Lower leg skin (tissue), 4 donors: ENCODE measurements around the gene SLC4A2. TPM values are rescaled to one million over a fixed set of nuclear protein-coding genes. Genes with fewer than 3 reads are reported as not detected.

ENCODE experiments used
- DNase-seq, 2 donors: peaks; one replicate each; pipeline ENCODE4 v3.0.0-alpha.2; 2019; ENCODE audit warnings: low spot score in 2 of 2
- H3K4me3 ChIP-seq: fragments of 200-600 bp; sonication (generic); 2 replicates; pipeline ENCODE4 v1.5.1; 2017; ENCODE audit warnings: mild to moderate bottlenecking, low read depth; ENCODE audit not compliant: poor library complexity, severe bottlenecking
- POLR2A ChIP-seq, 2 donors: fragments of 450-650 bp; IDR thresholded peaks; one replicate each; pipeline ENCODE4 v1.6.1; 2016 to 2017; ENCODE audit warnings: antibody characterized with exemption in 2 of 2, mild to moderate bottlenecking in 1 of 2, moderate library complexity in 1 of 2
- WGBS, 2 donors: methylation state at CpG; one replicate each; pipeline ENCODE4 v1.1.5; 2018; 5-methylcytosine and 5-hydroxymethylcytosine counted together
- intact Hi-C: fragments of 100-400 bp; cut with DNase I; formaldehyde crosslinking; loops from one replicate; pipeline ENCODE4 v1.15.0; 2023; ENCODE audit warnings: low total_unique reads
- total RNA-seq, 4 donors: library from RNA; depleted of rRNA; stranded (reverse); fragments of >200 nt; gene quantifications; one replicate each; pipeline ENCODE4 v1.1.0, GENCODE V29; 2016
- TF ChIP-seq, protein P1 (sequence below), 3 donors: fragments of 450-650 bp; IDR thresholded peaks; one replicate each; pipeline ENCODE4 v1.5.1; 2016; ENCODE audit warnings: antibody characterized with exemption in 3 of 3, mild to moderate bottlenecking in 3 of 3, moderate library complexity in 2 of 3

Gene SLC4A2
- total RNA-seq, 4 donors from 2014 or later, result 56.3 to 83.5 (median 67.7) TPM

DNA sequence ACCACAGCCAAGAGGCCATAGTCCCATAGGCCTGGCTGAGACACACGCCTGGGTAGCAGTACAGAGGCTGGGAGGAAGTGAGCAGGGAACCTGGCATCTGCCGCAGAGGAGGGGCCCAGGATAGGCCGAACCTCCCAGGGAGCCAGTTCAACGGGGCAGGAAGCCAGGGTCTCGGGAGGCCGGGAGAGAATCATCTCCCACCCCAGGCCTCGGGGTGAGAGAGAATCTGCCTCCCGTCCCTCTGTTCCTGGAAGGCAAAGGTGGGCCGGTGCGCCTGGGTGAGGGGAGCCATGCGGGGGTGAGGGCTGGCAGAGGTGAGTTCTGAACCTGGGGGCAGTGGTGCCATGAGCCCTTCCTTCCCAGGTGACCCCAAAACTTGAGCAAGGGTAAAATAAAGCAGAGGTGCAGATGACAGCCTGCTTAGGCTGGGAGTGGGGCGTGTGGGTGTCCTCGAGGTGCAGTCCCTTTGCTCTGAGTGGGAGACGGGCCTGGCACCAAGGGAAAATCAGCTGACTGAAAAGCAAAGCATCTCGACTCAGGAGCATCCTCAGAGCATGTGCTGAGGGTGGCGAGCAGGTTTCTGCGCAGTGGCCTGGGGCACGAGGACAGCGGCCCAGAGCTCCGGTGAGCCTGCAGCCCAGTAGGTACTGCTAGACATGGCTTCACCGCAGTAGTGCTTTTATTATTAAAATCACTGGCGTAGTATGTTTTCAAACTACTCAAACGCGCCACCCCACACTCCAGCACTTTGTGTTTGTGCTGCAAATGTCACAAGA is 42.4 kb downstream of the SLC4A2 start:
- 79 to 81% methylated on average over 24 of the region's 24 CpGs for WGBS, 2 donors
- H3K4me3 ChIP-seq, result no peak overlapping the region
- intact Hi-C loops, result no loop called here
- TF ChIP-seq POLR2A (IDR thresholded peaks at IDR 0.05), result no peak
- TF ChIP-seq, protein P1, sequence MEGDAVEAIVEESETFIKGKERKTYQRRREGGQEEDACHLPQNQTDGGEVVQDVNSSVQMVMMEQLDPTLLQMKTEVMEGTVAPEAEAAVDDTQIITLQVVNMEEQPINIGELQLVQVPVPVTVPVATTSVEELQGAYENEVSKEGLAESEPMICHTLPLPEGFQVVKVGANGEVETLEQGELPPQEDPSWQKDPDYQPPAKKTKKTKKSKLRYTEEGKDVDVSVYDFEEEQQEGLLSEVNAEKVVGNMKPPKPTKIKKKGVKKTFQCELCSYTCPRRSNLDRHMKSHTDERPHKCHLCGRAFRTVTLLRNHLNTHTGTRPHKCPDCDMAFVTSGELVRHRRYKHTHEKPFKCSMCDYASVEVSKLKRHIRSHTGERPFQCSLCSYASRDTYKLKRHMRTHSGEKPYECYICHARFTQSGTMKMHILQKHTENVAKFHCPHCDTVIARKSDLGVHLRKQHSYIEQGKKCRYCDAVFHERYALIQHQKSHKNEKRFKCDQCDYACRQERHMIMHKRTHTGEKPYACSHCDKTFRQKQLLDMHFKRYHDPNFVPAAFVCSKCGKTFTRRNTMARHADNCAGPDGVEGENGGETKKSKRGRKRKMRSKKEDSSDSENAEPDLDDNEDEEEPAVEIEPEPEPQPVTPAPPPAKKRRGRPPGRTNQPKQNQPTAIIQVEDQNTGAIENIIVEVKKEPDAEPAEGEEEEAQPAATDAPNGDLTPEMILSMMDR (IDR thresholded peaks at IDR 0.05), result no peak
- DNase-seq, result no peak

DNA sequence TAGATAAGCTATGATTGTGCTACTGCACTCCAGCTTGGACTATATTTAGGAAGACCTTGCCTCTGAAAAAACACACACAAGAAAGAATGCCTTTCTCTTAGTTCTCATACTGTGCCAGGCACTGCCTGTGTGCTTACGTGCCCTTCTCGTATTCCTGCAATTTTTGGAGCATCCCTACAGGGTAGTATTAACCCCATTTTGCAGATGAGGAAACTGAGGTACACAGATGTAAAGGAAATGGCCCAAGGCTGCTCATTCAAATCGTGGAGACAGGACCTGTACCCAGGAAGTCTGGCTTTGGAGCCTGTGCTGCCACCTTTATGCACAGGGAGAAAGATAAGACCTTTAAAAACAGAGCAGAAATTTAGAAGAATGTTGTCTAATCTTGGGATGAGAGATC is 43.6 kb downstream of the SLC4A2 start:
- intact Hi-C loops, result no loop called here
- 85 to 87% methylated on average over 3 of the region's 3 CpGs for WGBS, 2 donors
- no peak for DNase-seq
- no peak overlapping the region for H3K4me3 ChIP-seq
- no peak for TF ChIP-seq POLR2A (IDR thresholded peaks at IDR 0.05)
- TF ChIP-seq, protein P1 (IDR thresholded peaks at IDR 0.05), result no peak

DNA sequence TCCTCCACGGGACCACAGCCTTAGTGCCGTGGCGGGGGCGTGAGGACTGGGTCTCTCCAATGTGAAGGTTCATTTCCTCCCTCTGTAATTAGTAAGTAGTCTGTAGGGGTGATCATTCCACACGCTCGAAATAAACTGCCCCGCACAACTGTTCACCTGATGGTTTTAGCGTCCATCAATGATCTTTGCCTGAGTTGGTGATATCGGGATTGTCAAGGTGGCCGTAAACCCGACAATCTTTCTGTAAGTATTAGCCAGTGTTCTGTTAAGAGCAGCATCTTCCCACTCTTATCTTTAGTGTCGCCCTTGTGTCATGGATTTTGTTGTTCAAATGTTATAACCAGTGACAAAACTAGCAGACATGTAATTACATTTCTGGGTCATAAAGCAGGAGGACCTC is 44.6 kb downstream of the SLC4A2 start:
- TF ChIP-seq, protein P1 (IDR thresholded peaks at IDR 0.05), result no peak
- no peak for TF ChIP-seq POLR2A (IDR thresholded peaks at IDR 0.05)
- DNase-seq, result no peak
- no peak overlapping the region for H3K4me3 ChIP-seq
- intact Hi-C loops, result no loop called here
- 84 to 87% methylated on average over 12 of the region's 12 CpGs for WGBS, 2 donors

DNA sequence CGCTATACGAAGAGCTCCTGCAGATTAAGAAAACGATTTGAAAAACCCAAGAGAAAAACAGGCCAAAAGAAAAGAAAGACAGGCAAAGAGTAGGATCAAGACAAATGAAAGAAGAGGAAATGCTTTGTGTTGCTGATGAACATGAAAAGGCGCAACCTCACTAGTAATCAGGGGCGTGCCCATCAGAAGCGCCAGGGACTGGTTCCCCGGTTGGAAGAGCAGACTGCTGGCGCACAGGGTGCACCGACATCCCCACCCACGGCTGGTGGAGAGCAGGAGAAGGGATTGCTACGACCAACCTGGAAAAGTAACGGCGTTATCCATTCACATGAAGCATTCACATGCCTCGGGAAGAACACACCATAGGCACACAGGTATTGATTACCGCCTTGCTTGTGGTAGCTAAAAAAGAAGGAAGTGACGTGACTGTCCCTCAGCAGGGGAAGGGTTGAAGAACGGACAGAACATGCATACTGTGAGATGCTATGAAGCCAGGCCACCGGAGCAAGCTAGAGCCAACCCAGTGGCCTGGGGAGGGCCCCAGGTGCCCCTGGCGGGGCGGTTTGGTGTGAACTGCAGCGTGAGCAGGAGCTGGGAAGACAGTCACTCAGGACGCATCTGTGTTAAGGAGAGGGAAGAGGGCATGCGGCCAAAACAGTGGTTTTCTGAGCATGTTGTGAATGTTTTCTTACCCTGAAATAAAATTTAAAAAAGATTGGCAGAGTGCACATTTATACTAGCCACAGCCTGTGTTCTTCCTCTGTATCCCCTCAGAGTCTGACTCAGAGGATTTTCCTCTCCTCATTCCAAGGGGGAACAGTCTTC is 45.2 kb downstream of the SLC4A2 start:
- no peak for TF ChIP-seq POLR2A (IDR thresholded peaks at IDR 0.05)
- TF ChIP-seq, protein P1 (IDR thresholded peaks at IDR 0.05), result no peak
- intact Hi-C loops, result no loop called here
- no peak overlapping the region for H3K4me3 ChIP-seq
- DNase-seq, result peak in 1 of 2 donors; percentile 15
- WGBS, 2 donors, result 68 to 79% methylated on average over 23 of the region's 23 CpGs

DNA sequence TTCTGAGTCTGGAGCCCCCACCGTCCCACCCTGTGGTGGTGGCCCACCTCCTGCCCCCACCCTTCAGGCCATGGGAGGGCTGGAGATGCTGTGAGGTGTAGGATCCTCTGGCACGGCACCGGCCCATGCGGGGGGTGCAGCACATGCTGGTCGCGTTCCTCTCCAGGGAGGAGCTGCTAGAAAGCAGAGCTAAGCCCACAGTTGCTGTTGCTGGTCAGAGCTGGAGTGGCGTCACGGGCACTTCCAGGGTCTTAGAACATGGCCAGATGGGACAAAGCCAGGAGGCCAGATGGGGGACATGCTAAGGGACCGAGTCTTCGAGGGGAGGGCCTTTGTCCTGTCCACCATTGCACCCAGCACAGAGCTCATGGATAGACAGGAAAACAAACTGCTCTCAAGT is 48.5 kb downstream of the SLC4A2 start:
- 88 to 90% methylated on average over 8 to 10 of the region's 10 CpGs for WGBS, 2 donors
- H3K4me3 ChIP-seq, result no peak overlapping the region
- TF ChIP-seq, protein P1 (IDR thresholded peaks at IDR 0.05), result no peak
- TF ChIP-seq POLR2A (IDR thresholded peaks at IDR 0.05), result no peak
- intact Hi-C loops, result no loop called here
- no peak for DNase-seq
